Neural cell (in vitro differentiated cells): ENCODE results near the gene CMTM6. TPM values are rescaled to one million over a fixed set of nuclear protein-coding genes. Genes with fewer than 3 reads are reported as not detected.
"Not testable (repeated sequence)": the region's sequence is repeated elsewhere in the genome, so short reads cannot be mapped to it uniquely, and the experiment has no call there.

Source experiments
- H2AFZ ChIP-seq: fragments of 200-600, 300-800 bp; sonication (generic), shearing (Covaris generic); 2 replicates; pipeline ENCODE4 v1.6.0; 2014; ENCODE audit warnings: low read depth, mild to moderate bottlenecking, antibody characterized with exemption, low read length, moderate library complexity
- H3F3A ChIP-seq: fragments of 200-600 bp; shearing (Covaris generic); 2 replicates; pipeline ENCODE4 v1.6.1; 2016; ENCODE audit warnings: mild to moderate bottlenecking, moderate library complexity, mixed read lengths, antibody characterized with exemption, low read length; ENCODE audit not compliant: insufficient read depth, poor library complexity, severe bottlenecking
- H3K27ac ChIP-seq: fragments of 200-600, 300-800 bp; sonication (generic), shearing (Covaris generic); 2 replicates; pipeline ENCODE4 v1.5.1; 2014; ENCODE audit warnings: mild to moderate bottlenecking, low read length, moderate library complexity
- H3K27me3 ChIP-seq: fragments of 300-800, 200-600 bp; sonication (generic), shearing (Covaris generic); 2 replicates; pipeline ENCODE4 v1.6.0; 2014; ENCODE audit warnings: mild to moderate bottlenecking, low read depth, low read length, moderate library complexity; ENCODE audit not compliant: insufficient read depth
- H3K36me3 ChIP-seq: fragments of 300-800, 200-600 bp; sonication (generic), shearing (Covaris generic); 2 replicates; pipeline ENCODE4 v1.5.1; 2014; ENCODE audit warnings: mild to moderate bottlenecking, antibody characterized with exemption, low read length, moderate library complexity; ENCODE audit not compliant: insufficient read depth
- H3K4me2 ChIP-seq: fragments of 300-800, 200-600 bp; sonication (generic), shearing (Covaris generic); 2 replicates; pipeline ENCODE4 v1.6.0; 2014; ENCODE audit warnings: mild to moderate bottlenecking, low read length
- H3K4me3 ChIP-seq: fragments of 300-800, 200-600 bp; sonication (generic), shearing (Covaris generic); 2 replicates; pipeline ENCODE4 v1.5.1; 2014; ENCODE audit warnings: mild to moderate bottlenecking, low read length, moderate library complexity
- H3K79me2 ChIP-seq: fragments of 200-600 bp; shearing (Covaris generic); replicated peaks from 2 replicates; pipeline ENCODE4 v1.6.0; 2014; ENCODE audit warnings: mild to moderate bottlenecking, low read length, moderate library complexity; ENCODE audit not compliant: insufficient read depth
- H3K9ac ChIP-seq: fragments of 300-800, 200-600 bp; sonication (generic), shearing (Covaris generic); 2 replicates; pipeline ENCODE4 v1.6.1; 2016; ENCODE audit warnings: mild to moderate bottlenecking, low read length, mixed read lengths
- H3K9me2 ChIP-seq: fragments of 200-600 bp; shearing (Covaris generic); 2 replicates; pipeline ENCODE4 v1.6.1; 2016; ENCODE audit warnings: mild to moderate bottlenecking, low read length, mixed read lengths; ENCODE audit not compliant: insufficient read depth
- H3K9me3 ChIP-seq: fragments of 200-600, 300-800 bp; sonication (generic), shearing (Covaris generic); 2 replicates; pipeline ENCODE4 v1.6.1; 2016; ENCODE audit warnings: mild to moderate bottlenecking, mixed run types, low read length, moderate library complexity, mixed read lengths
- H4K20me1 ChIP-seq: fragments of 200-600 bp; shearing (Covaris generic); 2 replicates; pipeline ENCODE4 v1.6.1; 2016; ENCODE audit warnings: mild to moderate bottlenecking, mixed run types; ENCODE audit not compliant: insufficient read depth
- CTCF ChIP-seq: fragments of 450-650 bp; IDR thresholded peaks from 2 replicates; pipeline ENCODE4 v1.5.1; 2014; ENCODE audit warnings: antibody characterized with exemption, mild to moderate bottlenecking, moderate library complexity; ENCODE audit not compliant: poor library complexity, severe bottlenecking
- EP300 ChIP-seq: fragments of 450-650 bp; conservative IDR thresholded peaks from 2 replicates; pipeline ENCODE4 v1.6.1; 2014; ENCODE audit warnings: antibody characterized with exemption, mild to moderate bottlenecking, moderate library complexity; ENCODE audit not compliant: poor library complexity, severe bottlenecking
- EZH2 ChIP-seq: fragments of 200-600, 300-800 bp; shearing (Covaris generic), sonication (generic); IDR thresholded peaks from 2 replicates; pipeline ENCODE4 v1.6.1; 2014; ENCODE audit warnings: antibody characterized with exemption, low read length, borderline replicate concordance, mild to moderate bottlenecking; ENCODE audit not compliant: insufficient read depth, poor library complexity, severe bottlenecking
- MXI1 ChIP-seq: fragments of 450-650 bp; conservative IDR thresholded peaks from 2 replicates; pipeline ENCODE4 v1.6.1; 2014; ENCODE audit warnings: antibody characterized with exemption, mild to moderate bottlenecking; ENCODE audit not compliant: poor library complexity, severe bottlenecking
- RAD21 ChIP-seq: fragments of 450-650 bp; conservative IDR thresholded peaks from 2 replicates; pipeline ENCODE4 v1.6.1; 2014; ENCODE audit warnings: antibody characterized with exemption, mild to moderate bottlenecking, moderate library complexity
- REST ChIP-seq: IDR thresholded peaks from 2 replicates; pipeline ENCODE4 v1.6.1; 2012; ENCODE audit warnings: borderline replicate concordance
- SMC3 ChIP-seq: fragments of 450-650 bp; conservative IDR thresholded peaks from 2 replicates; pipeline ENCODE4 v1.6.1; 2014; ENCODE audit warnings: antibody characterized with exemption, mild to moderate bottlenecking, moderate library complexity; ENCODE audit not compliant: poor library complexity
- TAF1 ChIP-seq: IDR thresholded peaks from 2 replicates; pipeline ENCODE4 v1.6.1; 2012; ENCODE audit warnings: low read depth
- polyA plus RNA-seq: library from polyadenylated mRNA; depleted of rRNA; stranded (reverse); fragments of >200 nt; gene quantifications from 2 replicates; pipeline ENCODE4 v1.2.3, GENCODE V29; 2014

The CMTM6 gene
- polyA plus RNA-seq, 1 donor from 2014 or later, result 12.8 TPM

GRCh38 chr3:32460817-32461496 lies 41.7 kb downstream of the CMTM6 start:
- H4K20me1 ChIP-seq, H3K9me3 ChIP-seq, H3K27me3 ChIP-seq, H3K9me2 ChIP-seq, H3K36me3 ChIP-seq, H2AFZ ChIP-seq, H3K79me2 ChIP-seq, H3K27ac ChIP-seq, H3K9ac ChIP-seq, H3F3A ChIP-seq: not testable (repeated sequence)
- H3K4me2 ChIP-seq, result peak overlapping the region; percentile 58
- peak overlapping the region; percentile 54 for H3K4me3 ChIP-seq

- Histone ChIP-seq H3F3A (no peaks in the 10 kb centered on the region), H3K9me3 (no peaks in the 10 kb centered on the region), H4K20me1 (no peaks in the 10 kb centered on the region), H3K4me3 (peak overlapping the region; percentile 54), H3K9ac (no peak overlapping the region), H3K79me2 (no peaks in the 10 kb centered on the region), H3K9me2 (no peaks in the 10 kb centered on the region), H3K27ac (no peak overlapping the region), H3K4me2 (peak overlapping the region; percentile 58), H2AFZ (no peak overlapping the region), H3K36me3 (no peaks in the 10 kb centered on the region), H3K27me3 (no peaks in the 10 kb centered on the region)
- TF ChIP-seq RAD21, result peak; percentile 16
- no peak for TF ChIP-seq EP300
These were observed 42.5 kb downstream of the CMTM6 start for GRCh38 chr3:32460031-32460749.

GRCh38 chr3:32459450-32459849 lies 43.2 kb downstream of the CMTM6 start:
- no peak for TF ChIP-seq CTCF
- TF ChIP-seq RAD21, result no peak
- no peak for TF ChIP-seq EZH2
- TF ChIP-seq MXI1, result no peak
- TF ChIP-seq REST, result no peak
- TF ChIP-seq TAF1, result no peak
- TF ChIP-seq SMC3, result no peak
- Histone ChIP-seq H3F3A (no peaks in the 10 kb centered on the region), H3K9me3 (no peaks in the 10 kb centered on the region), H3K9ac (no peak overlapping the region), H3K9me2 (no peaks in the 10 kb centered on the region), H3K4me2 (no peak overlapping the region), H2AFZ (no peak overlapping the region), H3K36me3 (no peaks in the 10 kb centered on the region), H3K4me3 (no peak overlapping the region), H4K20me1 (no peaks in the 10 kb centered on the region), H3K27me3 (no peaks in the 10 kb centered on the region), H3K27ac (no peak overlapping the region), H3K79me2 (no peaks in the 10 kb centered on the region)
